Muscle layer of colon (tissue), 2 donors: ENCODE results near the gene HERC4.

Experiments
- H3K27ac ChIP-seq: one replicate; pipeline ENCODE4 v1.7.0; 2013; ENCODE audit warnings: low read depth, mild to moderate bottlenecking, low read length, moderate library complexity
- H3K27me3 ChIP-seq, 2 donors: one replicate each; pipeline ENCODE4 v1.7.0; 2013; ENCODE audit warnings: low read length in 2 of 2, mild to moderate bottlenecking in 2 of 2; ENCODE audit not compliant: insufficient read depth in 2 of 2, control insufficient read depth in 1 of 2
- H3K36me3 ChIP-seq: one replicate; pipeline ENCODE4 v1.7.0; 2013; ENCODE audit warnings: mild to moderate bottlenecking, low read length; ENCODE audit not compliant: insufficient read depth
- H3K4me1 ChIP-seq: one replicate; pipeline ENCODE4 v1.7.0; 2013; ENCODE audit warnings: mild to moderate bottlenecking, low read length; ENCODE audit not compliant: insufficient read depth
- H3K4me3 ChIP-seq, 2 donors: one replicate each; pipeline ENCODE4 v1.7.0; 2013; ENCODE audit warnings: low read length in 2 of 2, low read depth in 1 of 2, mild to moderate bottlenecking in 1 of 2, moderate library complexity in 1 of 2
- H3K9ac ChIP-seq: one replicate; pipeline ENCODE4 v1.7.0; 2013; ENCODE audit warnings: low read length
- H3K9me3 ChIP-seq: one replicate; pipeline ENCODE4 v1.7.0; 2013; ENCODE audit warnings: mild to moderate bottlenecking, low read length
- donor health status: abdominal sarcoma.
- donor health status: Adenocarcinoma of cecum.

The HERC4 gene, protein sequence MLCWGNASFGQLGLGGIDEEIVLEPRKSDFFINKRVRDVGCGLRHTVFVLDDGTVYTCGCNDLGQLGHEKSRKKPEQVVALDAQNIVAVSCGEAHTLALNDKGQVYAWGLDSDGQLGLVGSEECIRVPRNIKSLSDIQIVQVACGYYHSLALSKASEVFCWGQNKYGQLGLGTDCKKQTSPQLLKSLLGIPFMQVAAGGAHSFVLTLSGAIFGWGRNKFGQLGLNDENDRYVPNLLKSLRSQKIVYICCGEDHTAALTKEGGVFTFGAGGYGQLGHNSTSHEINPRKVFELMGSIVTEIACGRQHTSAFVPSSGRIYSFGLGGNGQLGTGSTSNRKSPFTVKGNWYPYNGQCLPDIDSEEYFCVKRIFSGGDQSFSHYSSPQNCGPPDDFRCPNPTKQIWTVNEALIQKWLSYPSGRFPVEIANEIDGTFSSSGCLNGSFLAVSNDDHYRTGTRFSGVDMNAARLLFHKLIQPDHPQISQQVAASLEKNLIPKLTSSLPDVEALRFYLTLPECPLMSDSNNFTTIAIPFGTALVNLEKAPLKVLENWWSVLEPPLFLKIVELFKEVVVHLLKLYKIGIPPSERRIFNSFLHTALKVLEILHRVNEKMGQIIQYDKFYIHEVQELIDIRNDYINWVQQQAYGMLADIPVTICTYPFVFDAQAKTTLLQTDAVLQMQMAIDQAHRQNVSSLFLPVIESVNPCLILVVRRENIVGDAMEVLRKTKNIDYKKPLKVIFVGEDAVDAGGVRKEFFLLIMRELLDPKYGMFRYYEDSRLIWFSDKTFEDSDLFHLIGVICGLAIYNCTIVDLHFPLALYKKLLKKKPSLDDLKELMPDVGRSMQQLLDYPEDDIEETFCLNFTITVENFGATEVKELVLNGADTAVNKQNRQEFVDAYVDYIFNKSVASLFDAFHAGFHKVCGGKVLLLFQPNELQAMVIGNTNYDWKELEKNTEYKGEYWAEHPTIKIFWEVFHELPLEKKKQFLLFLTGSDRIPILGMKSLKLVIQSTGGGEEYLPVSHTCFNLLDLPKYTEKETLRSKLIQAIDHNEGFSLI

DNA sequence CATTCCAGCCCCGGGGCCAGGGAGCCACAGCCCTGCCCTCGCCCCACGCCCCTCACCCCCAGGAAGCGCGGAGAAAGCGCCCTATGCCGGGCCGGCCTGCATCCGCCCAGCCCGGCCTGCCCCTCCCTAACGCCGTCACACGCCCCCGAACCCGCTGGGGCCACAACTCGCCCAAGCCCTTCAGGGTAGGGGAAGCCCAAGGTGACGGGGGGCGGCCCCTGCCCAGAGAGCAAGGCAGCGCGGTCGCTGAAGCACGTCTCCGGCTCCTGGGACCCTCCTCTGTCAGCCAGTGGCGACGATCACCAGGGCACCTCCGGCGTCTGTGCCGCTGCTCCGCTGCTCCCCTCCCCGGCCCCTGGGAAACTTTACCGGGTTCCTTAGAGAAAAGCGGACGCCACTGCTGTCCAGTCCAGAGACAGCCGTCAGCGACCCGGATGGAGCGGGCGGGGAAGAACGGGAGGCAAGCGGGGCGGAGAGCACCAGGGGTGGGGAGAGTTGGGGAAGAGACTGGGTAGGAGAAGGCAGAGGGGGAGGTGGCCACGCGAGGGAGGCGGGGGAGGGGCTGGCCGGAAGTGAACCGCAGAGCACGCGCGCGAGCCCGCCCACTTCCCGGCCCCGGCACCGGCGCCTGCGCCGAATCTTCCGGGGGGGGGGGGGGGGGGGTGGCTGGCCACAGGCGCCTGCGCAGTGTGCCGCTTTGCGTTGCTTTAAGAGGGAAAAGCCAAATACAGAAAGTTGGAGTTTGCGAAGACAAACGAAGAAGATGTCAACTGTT, at the start of gene HERC4:
Gene HERC4, minus strand, starts transcription at position 509 of the 775 bp plus-strand sequence. CDS start 2,175 bp downstream, outside the sequence.
- Histone ChIP-seq H3K9me3 (no peaks in the 10 kb centered on the region), H3K27me3 (no peaks in the 10 kb centered on the region), H3K9ac (peak within 1 kb of the TSS; percentile 89), H3K4me3 (peak within 1 kb of the TSS; percentile 71 to 97), H3K36me3 (no peaks in the 10 kb centered on the region), H3K27ac (peak within 1 kb of the TSS; percentile 91), H3K4me1 (peaks cover 9% of the 10 kb centered on the region)

DNA sequence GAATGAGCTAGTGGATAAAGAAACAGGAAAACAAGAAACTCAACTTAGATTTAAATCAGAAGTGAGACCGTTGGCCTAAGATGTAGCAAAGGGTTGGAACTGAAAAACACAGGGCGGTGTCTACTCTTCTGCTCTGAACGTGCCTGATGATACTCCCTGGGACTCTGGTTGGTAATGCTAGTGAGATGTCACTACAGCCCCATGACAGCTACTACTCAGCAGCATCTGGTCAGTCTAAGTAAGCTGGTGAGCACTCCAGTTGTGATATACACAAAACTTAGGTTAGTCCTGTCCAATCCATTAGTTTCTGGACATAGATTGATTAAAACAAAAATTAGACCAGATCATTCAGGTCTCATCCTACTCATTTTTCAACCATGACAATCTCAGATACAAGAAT, 49.6 kb upstream of the HERC4 start:
- Histone ChIP-seq H3K9ac (no peak overlapping the region), H3K27me3 (no peaks in the 10 kb centered on the region), H3K9me3 (no peaks in the 10 kb centered on the region), H3K36me3 (no peaks in the 10 kb centered on the region), H3K4me1 (no peaks in the 10 kb centered on the region), H3K27ac (no peak overlapping the region), H3K4me3 (no peak overlapping the region)

DNA sequence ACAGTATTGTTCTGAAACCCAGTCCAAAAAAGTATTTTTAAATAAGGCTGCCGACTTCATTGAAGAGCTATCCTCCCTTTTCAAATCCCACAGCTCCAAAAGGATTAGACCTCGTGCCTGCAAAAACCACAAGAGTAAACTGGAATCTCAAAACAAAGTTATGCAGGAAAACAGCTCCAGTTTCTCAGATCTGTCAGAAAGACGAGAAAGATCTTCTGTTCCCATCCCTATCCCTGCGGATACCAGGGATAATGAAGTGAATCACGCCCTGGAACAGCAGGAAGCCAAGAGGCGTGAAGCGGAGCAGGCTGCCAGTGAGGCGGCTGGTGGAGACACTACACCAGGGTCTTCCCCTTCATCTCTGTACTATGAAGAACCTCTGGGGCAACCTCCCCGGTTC, 46.8 kb upstream of the HERC4 start:
- H3K36me3 ChIP-seq: no peaks in the 10 kb centered on the region

DNA sequence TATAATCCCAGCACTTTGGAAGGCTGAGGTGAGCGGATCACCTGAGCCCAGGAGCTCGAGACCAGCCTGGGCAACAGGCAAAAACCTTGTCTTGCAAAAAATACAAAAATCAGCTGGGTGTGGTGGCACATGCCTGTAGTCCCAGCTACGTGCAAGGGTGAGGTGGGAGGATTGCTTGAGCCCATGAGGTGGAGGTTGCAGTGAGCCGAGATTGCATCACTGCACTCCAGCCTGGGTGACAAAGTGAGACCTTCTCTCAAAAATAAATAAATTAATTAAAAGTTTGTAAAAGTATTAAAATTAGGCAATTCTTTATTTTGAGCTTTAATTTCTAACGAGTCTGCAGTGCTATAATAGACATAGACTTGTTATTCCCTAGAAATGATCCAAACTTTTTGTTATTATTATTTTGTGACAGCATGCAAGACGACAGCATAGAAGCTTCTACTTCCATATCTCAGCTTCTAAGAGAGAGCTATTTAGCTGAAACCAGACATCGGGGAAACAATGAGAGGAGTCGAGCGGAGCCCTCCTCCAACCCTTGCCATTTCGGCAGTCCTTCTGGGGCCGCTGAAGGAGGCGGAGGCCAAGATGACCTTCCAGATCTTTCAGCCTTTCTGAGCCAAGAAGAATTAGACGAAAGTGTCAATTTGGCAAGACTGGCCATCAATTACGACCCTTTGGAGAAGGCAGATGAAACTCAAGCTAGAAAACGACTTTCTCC, 46.1 kb upstream of the HERC4 start:
- no peaks in the 10 kb centered on the region for H3K36me3 ChIP-seq
- H3K27me3 ChIP-seq: no peaks in the 10 kb centered on the region
- no peak overlapping the region for H3K4me3 ChIP-seq
- no peak overlapping the region for H3K9ac ChIP-seq
- H3K9me3 ChIP-seq: no peaks in the 10 kb centered on the region
- no peak overlapping the region for H3K27ac ChIP-seq
- no peaks in the 10 kb centered on the region for H3K4me1 ChIP-seq

More for the DNA sequence above, 46.8 kb upstream of the HERC4 start:
- Histone ChIP-seq H3K27ac (no peak overlapping the region), H3K9me3 (no peaks in the 10 kb centered on the region), H3K4me3 (no peak overlapping the region), H3K9ac (no peak overlapping the region), H3K27me3 (no peaks in the 10 kb centered on the region), H3K4me1 (no peaks in the 10 kb centered on the region)

DNA sequence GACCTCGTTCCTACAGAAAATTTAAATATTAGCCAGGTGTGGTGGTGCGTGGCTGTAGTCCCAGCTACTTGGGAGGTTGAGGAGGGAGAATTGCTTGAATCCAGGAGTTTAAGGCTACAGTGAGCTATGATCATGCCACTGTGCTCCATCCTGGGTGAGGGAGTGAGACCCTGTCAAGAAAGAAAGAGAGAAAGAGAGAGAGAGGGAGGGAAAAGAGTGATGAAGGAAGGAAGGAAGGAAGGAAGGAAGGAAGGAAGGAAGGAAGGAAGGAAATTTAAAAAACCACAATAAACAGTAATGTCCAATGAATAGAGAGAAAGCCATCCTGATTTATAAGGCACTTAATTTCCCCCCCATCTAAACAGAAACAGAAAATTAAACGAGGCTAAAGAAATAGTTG, 43.6 kb upstream of the HERC4 start:
- Histone ChIP-seq H3K4me3 (no peak overlapping the region), H3K9ac (no peak overlapping the region), H3K27ac (no peak overlapping the region), H3K27me3 (no peaks in the 10 kb centered on the region), H3K36me3 (no peaks in the 10 kb centered on the region), H3K9me3 (no peaks in the 10 kb centered on the region), H3K4me1 (no peaks in the 10 kb centered on the region)

DNA sequence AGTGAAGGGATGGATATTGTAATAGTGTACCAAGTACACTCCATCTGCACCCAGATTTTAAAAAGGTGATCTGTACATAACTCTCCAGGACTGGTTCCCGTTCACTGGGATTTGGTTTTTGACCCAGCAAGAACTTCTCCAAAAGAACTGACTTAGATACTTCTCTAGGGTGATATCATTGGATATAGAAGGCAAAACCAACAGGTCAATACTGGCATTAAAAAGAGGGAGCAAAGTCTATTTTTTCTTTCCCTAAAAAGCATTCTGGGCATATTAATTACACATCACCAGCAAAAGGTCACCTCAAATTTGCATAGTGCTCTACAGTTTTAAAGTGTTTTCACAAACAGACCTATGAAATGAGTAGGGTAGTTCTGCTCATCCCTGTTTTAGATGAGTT, 37.8 kb upstream of the HERC4 start:
- Histone ChIP-seq H3K36me3 (no peaks in the 10 kb centered on the region), H3K9me3 (no peaks in the 10 kb centered on the region), H3K9ac (no peak overlapping the region), H3K27me3 (no peaks in the 10 kb centered on the region), H3K27ac (no peak overlapping the region), H3K4me1 (no peaks in the 10 kb centered on the region), H3K4me3 (no peak overlapping the region)

DNA sequence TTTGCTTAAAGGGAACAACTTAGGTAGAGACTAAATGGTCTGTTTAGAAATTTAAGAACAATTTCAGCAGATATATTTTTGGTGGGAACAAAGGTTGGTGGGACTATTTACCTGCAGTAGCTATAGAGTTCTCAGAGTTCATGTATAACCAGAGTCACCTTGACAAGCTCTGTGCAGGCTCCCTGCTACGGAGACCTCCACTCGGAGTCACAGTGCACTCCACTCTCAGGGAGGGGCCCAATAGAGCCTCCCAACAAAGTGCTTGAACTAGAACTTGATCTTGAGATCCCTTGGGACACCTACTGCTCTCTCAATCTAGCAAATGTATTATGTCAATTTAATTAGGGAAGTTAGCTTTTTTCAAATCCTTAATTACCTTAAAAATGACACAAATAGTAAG, 36.5 kb upstream of the HERC4 start:
- no peaks in the 10 kb centered on the region for H3K27me3 ChIP-seq
- H3K4me3 ChIP-seq: no peak overlapping the region
- H3K36me3 ChIP-seq: no peaks in the 10 kb centered on the region
- no peaks in the 10 kb centered on the region for H3K4me1 ChIP-seq
- no peak overlapping the region for H3K9ac ChIP-seq
- no peak overlapping the region for H3K27ac ChIP-seq
- H3K9me3 ChIP-seq: no peaks in the 10 kb centered on the region

DNA sequence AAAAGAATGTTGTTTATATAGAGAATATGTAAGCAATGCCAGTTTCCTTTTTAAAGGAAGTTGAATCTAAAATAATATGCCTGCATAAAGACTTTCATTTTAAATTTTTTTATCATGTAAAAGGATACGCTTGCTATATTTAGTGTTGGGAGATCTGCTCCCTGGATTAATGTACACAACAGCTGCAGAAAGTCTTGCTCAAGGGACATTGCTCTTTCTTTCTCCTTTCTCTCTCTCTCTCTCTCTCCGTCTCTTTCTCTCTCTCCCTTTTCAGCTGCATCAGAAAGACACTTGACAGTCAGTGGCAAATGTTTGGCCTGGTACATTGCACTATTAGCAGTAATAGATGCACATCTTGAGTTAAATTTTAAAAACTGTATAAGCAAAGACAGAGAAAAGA, 34.9 kb upstream of the HERC4 start:
- no peak overlapping the region for H3K27ac ChIP-seq
- H3K36me3 ChIP-seq: no peaks in the 10 kb centered on the region
- no peaks in the 10 kb centered on the region for H3K9me3 ChIP-seq
- H3K27me3 ChIP-seq: no peaks in the 10 kb centered on the region
- no peaks in the 10 kb centered on the region for H3K4me1 ChIP-seq
- no peak overlapping the region for H3K9ac ChIP-seq
- H3K4me3 ChIP-seq: no peak overlapping the region

DNA sequence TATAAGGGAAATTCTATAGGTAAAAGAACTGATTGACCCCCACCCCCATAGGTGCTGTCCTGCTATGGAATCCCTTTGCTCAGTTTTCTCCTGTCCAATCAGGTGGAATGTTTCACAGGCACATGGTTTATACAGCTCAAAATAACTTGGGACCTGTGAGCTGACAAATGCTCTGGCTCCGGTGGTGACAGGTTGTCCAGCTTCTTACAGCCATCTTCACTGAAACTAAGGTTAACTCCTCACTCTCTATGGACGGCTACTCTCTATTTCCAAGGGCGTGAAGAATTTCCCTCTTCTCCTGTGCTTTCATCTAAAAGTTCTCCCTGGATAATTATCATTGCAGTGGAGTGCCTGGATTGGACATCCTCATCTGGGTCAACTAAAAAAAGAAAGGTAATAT, 34.2 kb upstream of the HERC4 start, which contains the start of gene MYPN:
Gene MYPN, plus strand, starts transcription at position 158 of the 400 bp plus-strand sequence. CDS start 11,951 bp downstream, outside the sequence.
- Histone ChIP-seq H3K4me1 (no peaks in the 10 kb centered on the region), H3K9me3 (no peaks in the 10 kb centered on the region), H3K36me3 (no peaks in the 10 kb centered on the region), H3K27me3 (no peaks in the 10 kb centered on the region), H3K9ac (no peak within 1 kb of the TSS), H3K27ac (no peak within 1 kb of the TSS), H3K4me3 (no peak within 1 kb of the TSS)

DNA sequence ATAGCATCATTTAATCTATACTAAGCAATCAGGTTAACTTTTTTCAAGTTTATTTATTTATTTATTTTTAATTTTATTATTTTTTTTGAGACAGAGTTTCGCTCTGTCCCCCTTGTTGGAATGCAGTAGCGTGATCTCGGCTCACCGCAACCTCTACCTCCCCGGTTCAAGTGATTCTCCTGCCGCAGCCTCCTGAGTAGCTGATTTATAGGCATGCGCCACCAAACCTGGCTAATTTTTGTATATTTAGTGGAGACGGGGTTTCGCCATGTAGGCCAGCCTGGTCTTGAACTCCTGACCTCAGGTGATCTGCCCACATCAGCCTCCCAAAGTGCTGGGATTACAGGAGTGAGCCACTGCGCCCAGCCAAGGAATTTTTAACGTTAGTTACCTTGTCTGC, 33.6 kb upstream of the HERC4 start:
- Histone ChIP-seq H3K9ac (no peak overlapping the region), H3K4me1 (no peaks in the 10 kb centered on the region), H3K27ac (no peak overlapping the region), H3K9me3 (no peaks in the 10 kb centered on the region), H3K27me3 (no peaks in the 10 kb centered on the region), H3K36me3 (no peaks in the 10 kb centered on the region), H3K4me3 (no peak overlapping the region)
